Suprapubic skin (tissue), 3 donors: ENCODE data around the gene WDR90.

Experiments
- EP300 ChIP-seq: sonication (generic); formaldehyde crosslinking; IDR thresholded peaks from one replicate; pipeline ENCODE4 v1.6.1; 2017; ENCODE audit warnings: antibody characterized with exemption
- TF ChIP-seq, protein P1 (sequence below), 2 donors: fragments of 200-600 bp in 1 of 2; fragments of 450-650 bp in 1 of 2; sonication (generic) in 1 of 2; IDR thresholded peaks; one replicate each; pipeline ENCODE4 v1.5.1; 2016 to 2019; ENCODE audit warnings: antibody characterized with exemption in 2 of 2, mild to moderate bottlenecking in 1 of 2, moderate library complexity in 1 of 2

GRCh38 chr16:707062-707538, 57.9 kb downstream of the WDR90 start:
- TF ChIP-seq, protein P1, sequence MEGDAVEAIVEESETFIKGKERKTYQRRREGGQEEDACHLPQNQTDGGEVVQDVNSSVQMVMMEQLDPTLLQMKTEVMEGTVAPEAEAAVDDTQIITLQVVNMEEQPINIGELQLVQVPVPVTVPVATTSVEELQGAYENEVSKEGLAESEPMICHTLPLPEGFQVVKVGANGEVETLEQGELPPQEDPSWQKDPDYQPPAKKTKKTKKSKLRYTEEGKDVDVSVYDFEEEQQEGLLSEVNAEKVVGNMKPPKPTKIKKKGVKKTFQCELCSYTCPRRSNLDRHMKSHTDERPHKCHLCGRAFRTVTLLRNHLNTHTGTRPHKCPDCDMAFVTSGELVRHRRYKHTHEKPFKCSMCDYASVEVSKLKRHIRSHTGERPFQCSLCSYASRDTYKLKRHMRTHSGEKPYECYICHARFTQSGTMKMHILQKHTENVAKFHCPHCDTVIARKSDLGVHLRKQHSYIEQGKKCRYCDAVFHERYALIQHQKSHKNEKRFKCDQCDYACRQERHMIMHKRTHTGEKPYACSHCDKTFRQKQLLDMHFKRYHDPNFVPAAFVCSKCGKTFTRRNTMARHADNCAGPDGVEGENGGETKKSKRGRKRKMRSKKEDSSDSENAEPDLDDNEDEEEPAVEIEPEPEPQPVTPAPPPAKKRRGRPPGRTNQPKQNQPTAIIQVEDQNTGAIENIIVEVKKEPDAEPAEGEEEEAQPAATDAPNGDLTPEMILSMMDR (IDR thresholded peaks at IDR 0.05) = no peak
- no peak for TF ChIP-seq EP300
